Measurements from ENCODE around the gene HEMK1.

- TF ChIP-seq POLR2A (IDR thresholded peaks at IDR 0.05) (no peak), CTCF (IDR thresholded peaks at IDR 0.05) (no peak), POLR2AphosphoS5 (IDR thresholded peaks at IDR 0.05) (no peak)
These were observed 5.1 kb downstream of the HEMK1 start for GRCh38 chr3:50574444-50574831.

All from prostate gland (tissue), 2 donors.